Prostate gland (tissue), 2 donors: ENCODE data around the gene BANK1. TPM values are rescaled to one million over a fixed set of nuclear protein-coding genes. Genes with fewer than 3 reads are reported as not detected.

Source experiments
- DNase-seq: peaks from one replicate; pipeline ENCODE4 v3.0.0-alpha.2; 2019; ENCODE audit warnings: low spot score
- H3K27ac ChIP-seq, 2 donors: fragments of 200-600 bp; sonication (generic); 2 replicates each; pipeline ENCODE4 v1.5.1; 2017 to 2019
- H3K27me3 ChIP-seq: fragments of 200-600 bp; sonication (generic); replicated peaks from 2 replicates; pipeline ENCODE4 v1.5.1; 2019; ENCODE audit not compliant: insufficient read depth
- H3K36me3 ChIP-seq, 2 donors: fragments of 200-600 bp; sonication (generic); 1 replicate in 1 of 2; 2 replicates in 1 of 2; pipeline versions ENCODE4 v1.5.1 to v1.8.1; 2017 to 2019
- H3K4me1 ChIP-seq: fragments of 200-600 bp; sonication (generic); replicated peaks from 2 replicates; pipeline ENCODE4 v1.5.1; 2019
- H3K4me3 ChIP-seq, 2 donors: fragments of 200-600 bp; sonication (generic); 2 replicates each; pipeline ENCODE4 v1.5.1; 2017 to 2019
- H3K9me3 ChIP-seq: fragments of 200-600 bp; sonication (generic); 2 replicates; pipeline ENCODE4 v1.5.1; 2017
- POLR2A ChIP-seq: fragments of 450-650 bp; IDR thresholded peaks from one replicate; pipeline ENCODE4 v1.6.1; 2016; ENCODE audit warnings: antibody characterized with exemption, mild to moderate bottlenecking
- POLR2AphosphoS5 ChIP-seq: sonication (generic); formaldehyde crosslinking; IDR thresholded peaks from one replicate; pipeline ENCODE4 v1.6.1; 2017; ENCODE audit warnings: antibody characterized with exemption
- WGBS: methylation state at CpG from one replicate; pipeline ENCODE4 v1.1.5; 2018; 5-methylcytosine and 5-hydroxymethylcytosine counted together
- intact Hi-C: fragments of 100-400 bp; cut with DNase I; formaldehyde crosslinking; loops from one replicate; pipeline ENCODE4 v1.14.2; 2022
- total RNA-seq, 2 donors: library from RNA; depleted of rRNA; stranded (reverse); fragments of >200 nt; gene quantifications; one replicate each; pipeline ENCODE4 v1.1.0, GENCODE V29; 2016
- TF ChIP-seq, protein P1 (sequence below), 4 experiments: fragments of 200-600 bp in 2 of 4; fragments of 450-650 bp in 2 of 4; sonication (generic) in 2 of 4; IDR thresholded peaks; 1 replicate in 3 of 4; 2 replicates in 1 of 4; pipeline ENCODE4 v1.5.1; 2016 to 2019; ENCODE audit warnings: antibody characterized with exemption in 4 of 4, mild to moderate bottlenecking in 2 of 4, moderate library complexity in 2 of 4

Gene BANK1
- total RNA-seq, 2 donors from 2014 or later: 3.3 to 10.3 TPM

DNA sequence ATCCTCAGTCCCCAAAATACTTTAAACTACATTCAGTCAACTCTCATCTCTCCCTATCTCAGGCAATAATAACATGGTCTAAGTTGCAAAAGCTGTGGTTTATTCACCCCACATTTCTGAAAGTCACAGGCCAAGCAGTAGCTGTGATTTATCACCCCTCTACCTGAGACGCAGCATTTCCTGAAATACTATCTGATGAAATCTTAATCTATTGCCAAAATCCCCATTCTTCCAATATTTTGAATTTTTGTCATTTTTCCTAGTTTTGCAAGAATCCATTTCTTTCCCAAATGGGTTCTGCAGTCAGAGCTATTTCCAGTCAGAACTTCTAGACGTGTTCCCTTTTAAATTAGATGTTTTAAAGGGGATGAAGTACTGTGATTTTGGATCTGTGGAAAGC, 148.3 kb downstream of the BANK1 start:
- intact Hi-C loops: no loop called here
- DNase-seq: no peak
- no peaks in the 10 kb centered on the region for H3K27me3 ChIP-seq
- TF ChIP-seq POLR2AphosphoS5: no peak
- TF ChIP-seq, protein P1, sequence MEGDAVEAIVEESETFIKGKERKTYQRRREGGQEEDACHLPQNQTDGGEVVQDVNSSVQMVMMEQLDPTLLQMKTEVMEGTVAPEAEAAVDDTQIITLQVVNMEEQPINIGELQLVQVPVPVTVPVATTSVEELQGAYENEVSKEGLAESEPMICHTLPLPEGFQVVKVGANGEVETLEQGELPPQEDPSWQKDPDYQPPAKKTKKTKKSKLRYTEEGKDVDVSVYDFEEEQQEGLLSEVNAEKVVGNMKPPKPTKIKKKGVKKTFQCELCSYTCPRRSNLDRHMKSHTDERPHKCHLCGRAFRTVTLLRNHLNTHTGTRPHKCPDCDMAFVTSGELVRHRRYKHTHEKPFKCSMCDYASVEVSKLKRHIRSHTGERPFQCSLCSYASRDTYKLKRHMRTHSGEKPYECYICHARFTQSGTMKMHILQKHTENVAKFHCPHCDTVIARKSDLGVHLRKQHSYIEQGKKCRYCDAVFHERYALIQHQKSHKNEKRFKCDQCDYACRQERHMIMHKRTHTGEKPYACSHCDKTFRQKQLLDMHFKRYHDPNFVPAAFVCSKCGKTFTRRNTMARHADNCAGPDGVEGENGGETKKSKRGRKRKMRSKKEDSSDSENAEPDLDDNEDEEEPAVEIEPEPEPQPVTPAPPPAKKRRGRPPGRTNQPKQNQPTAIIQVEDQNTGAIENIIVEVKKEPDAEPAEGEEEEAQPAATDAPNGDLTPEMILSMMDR (IDR thresholded peaks at IDR 0.05): no peak
- TF ChIP-seq POLR2A: no peak
- H3K36me3 ChIP-seq: no peaks in the 10 kb centered on the region
- no peaks in the 10 kb centered on the region for H3K4me1 ChIP-seq
- no peaks in the 10 kb centered on the region for H3K9me3 ChIP-seq
- no peak overlapping the region for H3K27ac ChIP-seq
- 69% methylated on average over 2 of the region's 2 CpGs for WGBS
- H3K4me3 ChIP-seq: no peak overlapping the region

DNA sequence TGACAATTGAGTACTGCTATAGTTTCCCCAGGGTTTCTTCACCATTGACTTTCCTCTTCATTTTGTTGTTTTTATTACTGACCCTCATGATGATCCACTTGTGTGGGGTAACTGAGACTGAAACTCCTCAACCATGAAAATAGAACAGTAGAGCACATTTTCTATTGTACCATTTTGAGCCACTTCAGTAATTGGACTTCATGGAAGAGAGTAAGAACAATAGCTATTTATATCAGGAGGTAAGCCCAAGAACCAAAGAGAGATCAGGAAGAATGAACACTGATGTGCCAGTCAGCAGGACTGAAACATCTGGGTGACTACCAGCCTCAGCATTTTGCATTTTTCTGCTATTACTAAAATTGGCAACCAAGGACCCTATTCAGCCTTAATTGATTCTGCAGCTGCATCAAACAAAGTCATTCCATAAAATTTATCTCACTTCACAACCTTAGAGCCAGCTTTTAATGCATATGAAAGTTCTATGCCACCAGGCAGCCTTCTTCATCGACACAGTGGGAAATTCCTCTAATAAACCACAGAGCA, 151.4 kb downstream of the BANK1 start:
- H3K9me3 ChIP-seq: no peaks in the 10 kb centered on the region
- no peaks in the 10 kb centered on the region for H3K4me1 ChIP-seq
- no peak for DNase-seq
- TF ChIP-seq, protein P1 (IDR thresholded peaks at IDR 0.05): no peak
- TF ChIP-seq POLR2AphosphoS5: no peak
- no peak for TF ChIP-seq POLR2A
- H3K27me3 ChIP-seq: no peaks in the 10 kb centered on the region
- intact Hi-C loops: no loop called here
- 64% methylated on average over 1 of the region's 1 CpG for WGBS
- no peak overlapping the region for H3K27ac ChIP-seq
- H3K36me3 ChIP-seq: no peaks in the 10 kb centered on the region
- H3K4me3 ChIP-seq: no peak overlapping the region

DNA sequence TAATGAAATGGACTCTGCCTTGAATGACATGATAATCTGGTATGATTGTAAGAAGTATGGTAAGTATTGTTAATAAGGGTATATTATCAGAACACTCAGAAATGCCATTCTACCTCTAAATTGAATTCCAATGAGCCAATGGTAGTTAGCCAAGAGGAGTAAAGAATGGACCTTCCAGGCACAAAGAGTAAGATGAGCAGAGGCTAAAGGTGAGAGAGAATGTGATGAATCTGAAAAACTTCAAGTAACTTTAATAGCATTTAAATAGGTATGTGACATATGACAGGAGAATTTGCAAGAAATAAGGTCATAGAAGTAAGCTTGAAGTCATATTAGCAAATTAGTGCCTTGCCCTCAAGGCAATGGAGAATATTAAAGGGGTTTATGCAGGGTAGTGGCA, 152.4 kb downstream of the BANK1 start:
- H3K4me3 ChIP-seq: no peak overlapping the region
- TF ChIP-seq POLR2AphosphoS5: no peak
- TF ChIP-seq POLR2A: no peak
- TF ChIP-seq, protein P1 (IDR thresholded peaks at IDR 0.05): no peak
- H3K4me1 ChIP-seq: no peaks in the 10 kb centered on the region
- H3K36me3 ChIP-seq: no peaks in the 10 kb centered on the region
- H3K27ac ChIP-seq: no peak overlapping the region
- DNase-seq: no peak
- no peaks in the 10 kb centered on the region for H3K27me3 ChIP-seq
- no peaks in the 10 kb centered on the region for H3K9me3 ChIP-seq
- intact Hi-C loops: no loop called here

DNA sequence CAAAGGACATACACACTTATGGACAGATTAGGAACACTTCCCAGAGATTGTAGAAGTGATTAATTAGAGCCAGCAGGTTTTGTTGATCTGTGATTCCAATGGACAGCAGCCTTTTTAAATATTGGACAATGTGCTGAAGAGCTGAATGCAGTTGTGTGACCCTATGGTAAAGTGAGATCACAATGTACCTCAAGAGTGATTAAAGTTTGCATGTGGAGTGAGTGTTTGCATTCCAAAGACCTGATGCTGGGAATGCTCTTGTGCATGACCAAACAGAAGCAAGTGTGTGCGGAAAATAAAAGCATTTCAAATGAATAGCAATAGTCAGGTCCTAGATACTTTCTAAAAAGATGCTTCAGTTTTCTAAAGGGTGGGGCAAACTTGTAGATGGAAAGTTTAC, 154.1 kb downstream of the BANK1 start:
- no peak for TF ChIP-seq POLR2AphosphoS5
- TF ChIP-seq, protein P1 (IDR thresholded peaks at IDR 0.05): no peak
- no peak for DNase-seq
- Histone ChIP-seq H3K27ac (no peak overlapping the region), H3K4me3 (no peak overlapping the region), H3K36me3 (no peaks in the 10 kb centered on the region), H3K27me3 (no peaks in the 10 kb centered on the region), H3K9me3 (no peaks in the 10 kb centered on the region), H3K4me1 (no peaks in the 10 kb centered on the region)
- 56% methylated on average over 1 of the region's 1 CpG for WGBS
- intact Hi-C loops: no loop called here

DNA sequence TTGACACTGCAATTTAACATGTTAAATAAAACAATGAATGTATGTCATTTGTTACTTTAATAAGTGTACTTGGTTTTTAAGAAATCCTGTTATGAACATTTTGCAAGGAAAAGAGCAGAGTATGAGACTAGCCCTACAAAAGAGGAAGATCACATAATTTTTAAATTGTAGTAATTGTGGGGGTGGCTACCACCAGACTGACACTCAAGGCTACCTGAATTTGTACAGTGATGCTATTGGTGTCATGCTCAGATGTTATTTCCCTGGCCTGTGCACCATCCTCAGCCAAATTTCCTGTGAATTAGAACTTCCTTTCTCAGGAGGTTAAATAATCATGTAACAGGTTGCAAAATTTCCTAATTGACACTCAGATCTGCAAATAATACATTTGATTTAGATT, 157.5 kb downstream of the BANK1 start:
- intact Hi-C loops: no loop called here
- no peaks in the 10 kb centered on the region for H3K27me3 ChIP-seq

More for the DNA sequence above, 157.5 kb downstream of the BANK1 start:
- H3K27ac ChIP-seq: no peak overlapping the region
- TF ChIP-seq POLR2AphosphoS5 (no peak), POLR2A (no peak)
- TF ChIP-seq, protein P1 (IDR thresholded peaks at IDR 0.05): no peak
- H3K9me3 ChIP-seq: no peaks in the 10 kb centered on the region
- H3K4me1 ChIP-seq: no peaks in the 10 kb centered on the region
- DNase-seq: no peak
- H3K36me3 ChIP-seq: no peaks in the 10 kb centered on the region
- no peak overlapping the region for H3K4me3 ChIP-seq
